Activated CD8-positive, alpha-beta memory T cell treated with anti-CD3 and anti-CD28 coated beads for 36 hours (primary cell): ENCODE data around the gene SLC9B2. TPM values are rescaled to one million over a fixed set of nuclear protein-coding genes. Genes with fewer than 3 reads are reported as not detected.

Experiments used
- CTCF ChIA-PET: fragments of 350-600 bp; sonication (Branson Sonifier 250); formaldehyde crosslinking; loops from one replicate; lab custom pipeline; 2021; ENCODE audit warnings: antibody characterized with exemption; lab: Charles Lee
- POLR2A ChIA-PET: fragments of 350-600 bp; sonication (Branson Sonifier 250); formaldehyde crosslinking; loops from one replicate; lab custom pipeline; 2021; ENCODE audit warnings: antibody characterized with exemption; lab: Charles Lee
- total RNA-seq, 2 experiments: library from RNA; stranded (reverse); gene quantifications; one replicate each; pipeline ENCODE4 v1.2.3, GENCODE V29; 2021

Gene SLC9B2
- total RNA-seq, 2 experiments from 2014 or later: 44.5 to 46.6 TPM

DNA sequence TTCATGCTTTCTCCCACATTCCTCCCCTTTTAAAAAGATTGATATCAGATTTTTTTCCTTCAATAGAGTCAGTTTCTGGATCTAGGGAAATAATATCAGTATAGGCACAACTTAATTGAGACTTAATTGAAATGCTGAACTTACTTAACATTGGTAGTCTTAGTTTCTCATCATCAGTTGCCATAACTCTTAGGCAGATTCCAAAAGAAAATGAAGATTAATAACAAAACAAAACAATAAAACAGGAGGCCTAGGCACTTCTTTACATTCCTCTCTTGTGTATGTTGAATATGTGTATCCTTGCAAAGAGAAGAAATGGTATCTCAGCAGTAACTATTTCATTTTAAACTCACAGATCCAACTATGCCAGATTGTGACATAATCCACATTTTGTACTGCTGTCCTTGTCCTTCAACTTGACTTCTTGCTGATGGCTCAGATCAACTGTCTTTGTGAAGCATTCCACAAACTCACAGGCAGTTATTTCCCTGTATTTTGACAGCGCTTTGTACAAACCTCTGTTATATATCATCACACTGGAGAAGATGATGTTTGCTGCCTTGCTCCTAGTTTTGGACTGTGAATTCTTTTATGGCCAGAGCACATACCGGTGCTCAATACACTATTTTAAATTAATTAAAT lies 9.1 kb upstream of the SLC9B2 start:
- ChIA-PET CTCF (no interaction called here), POLR2A (no interaction called here)

DNA sequence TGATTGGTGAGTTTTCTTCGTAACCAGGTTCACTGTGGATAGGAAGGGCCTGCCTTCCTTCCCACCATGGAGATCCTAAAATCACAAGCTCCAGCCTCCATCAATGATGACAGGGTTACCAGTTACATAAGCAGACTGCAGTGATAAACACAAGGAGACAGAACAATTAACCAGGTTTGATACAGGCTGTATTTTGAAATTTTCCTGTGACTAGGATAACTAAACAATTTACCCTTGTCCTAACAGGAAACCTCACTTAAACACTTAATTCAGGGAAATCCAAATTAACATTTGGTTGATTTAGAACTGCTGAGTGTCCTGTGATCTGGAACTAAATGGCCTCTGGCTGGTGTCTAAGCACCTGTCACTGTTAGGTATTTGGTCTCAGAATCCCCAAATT lies 3.1 kb upstream of the SLC9B2 start:
- CTCF ChIA-PET: interaction anchor here (0.9 to 1.7 kb wide), 2 partner anchors 12 to 15 kb away, joined by 3 to 4 read pairs; no protein-coding TSS in a partner anchor
- POLR2A ChIA-PET: no interaction called here

DNA sequence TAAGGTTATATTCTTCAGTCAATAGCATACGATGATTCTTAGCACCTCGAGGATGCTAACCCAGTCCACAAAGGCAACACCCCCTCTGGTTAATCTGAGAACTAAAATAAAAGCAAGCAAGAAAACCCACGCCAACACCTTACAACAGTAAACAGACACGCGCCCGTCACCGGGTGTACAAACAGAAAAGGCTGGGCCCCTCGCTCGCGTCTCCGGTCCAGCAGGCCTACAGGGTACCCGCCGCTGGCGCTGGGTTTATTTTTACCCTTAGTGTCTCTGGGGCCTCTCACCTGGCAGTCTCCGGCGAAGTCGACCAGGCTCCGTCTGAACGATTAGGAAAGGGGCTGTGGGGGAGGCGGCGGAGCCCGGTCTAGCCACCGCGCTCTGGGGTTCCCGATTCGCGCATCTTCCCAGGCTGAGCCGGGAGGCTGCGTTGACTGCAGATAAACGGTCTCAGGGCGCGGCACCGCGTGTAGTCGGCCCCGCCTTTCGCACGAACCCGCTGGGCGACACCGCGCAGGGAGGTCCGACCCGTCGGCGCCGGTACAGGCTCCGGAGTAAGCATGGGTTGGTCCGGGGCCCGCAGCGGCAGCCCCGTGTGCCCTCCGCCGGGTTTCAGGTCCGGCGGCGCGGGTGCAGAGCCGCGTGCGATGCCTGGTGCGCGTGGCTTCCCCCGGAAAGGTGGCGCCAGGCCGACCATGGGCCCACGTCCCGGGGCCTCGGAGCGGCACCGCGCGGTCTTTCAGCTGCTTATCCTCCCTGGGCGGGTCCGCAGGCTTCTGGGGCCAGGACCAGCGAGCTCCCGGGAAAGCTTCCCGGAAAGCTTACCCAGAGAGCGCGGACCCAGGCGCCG lies 441 bp downstream of the SLC9B2 start:
- ChIA-PET POLR2A (interaction anchor here (0.7 to 1.0 kb wide), 4 partner anchors 14 to 249 kb away, joined by 3 to 7 read pairs (median 4); partner anchors contain the start of gene UBE2D3), CTCF (interaction anchor here (1.3 to 1.4 kb wide), 2 partner anchors 24 to 30 kb away, joined by 3 to 5 read pairs; partner anchors contain the start of gene BDH2)

DNA sequence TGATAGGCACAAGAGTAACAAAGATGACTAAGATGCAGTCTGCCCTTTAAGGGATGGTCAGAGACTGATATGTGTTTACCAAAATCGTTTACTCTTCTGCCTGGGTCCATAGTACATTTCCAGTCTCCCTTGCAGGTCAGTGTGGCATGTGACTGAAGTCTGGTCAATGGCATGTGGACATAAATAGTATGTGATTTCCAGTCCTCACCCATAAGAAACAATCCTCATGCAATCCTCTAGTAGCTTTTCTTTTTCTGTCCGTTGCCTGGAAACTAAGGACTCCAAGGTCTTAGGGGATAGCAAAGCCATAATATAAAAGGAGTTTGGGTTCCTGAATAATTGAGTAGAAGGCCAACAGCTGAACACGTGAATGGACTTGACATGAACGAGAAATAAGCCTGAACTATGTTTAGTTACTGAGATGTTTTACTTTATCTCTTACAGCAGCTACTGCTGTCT lies 1.1 kb downstream of the SLC9B2 start:
- CTCF ChIA-PET: interaction anchor here (1.3 kb wide), 1 partner anchor 29 kb away, joined by 5 read pairs; no protein-coding TSS in a partner anchor

DNA sequence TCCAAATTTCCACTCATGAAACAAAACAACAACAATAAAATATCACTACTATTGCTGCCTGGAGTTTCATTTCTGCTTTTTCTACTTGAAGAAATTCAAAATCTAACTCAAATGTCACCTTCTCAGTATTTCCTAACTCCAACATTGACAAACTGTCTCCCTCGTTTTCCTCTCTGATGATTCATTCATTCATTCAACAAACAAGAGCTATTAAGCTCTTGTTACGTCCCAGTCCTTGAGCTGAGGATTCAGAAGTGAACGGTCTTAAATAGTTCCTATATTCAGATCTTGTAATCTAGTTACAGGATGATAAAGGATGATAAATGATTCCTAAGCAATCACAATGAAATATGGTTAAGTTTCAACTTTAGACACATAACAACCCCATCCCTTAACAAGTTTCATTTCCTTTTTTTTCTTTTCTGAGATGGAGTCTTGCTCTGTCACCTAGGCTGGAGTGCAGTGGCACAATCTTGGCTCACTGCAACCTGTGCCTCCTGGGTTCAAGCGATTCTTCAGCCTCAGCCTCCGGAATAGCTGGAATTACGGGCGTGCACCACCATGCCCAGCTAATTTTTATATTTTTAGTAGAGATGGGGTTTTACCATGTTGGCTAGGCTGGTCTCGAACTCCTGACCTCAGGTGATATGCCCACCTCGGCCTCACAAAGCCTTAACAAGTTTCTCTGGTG lies 1.7 kb downstream of the SLC9B2 start:
- ChIA-PET POLR2A (interaction anchor here (0.7 to 1.1 kb wide), 2 partner anchors 34 to 247 kb away, joined by 3 read pairs; no protein-coding TSS in a partner anchor), CTCF (interaction anchor here (1.3 kb wide), 1 partner anchor 28 kb away, joined by 5 read pairs; no protein-coding TSS in a partner anchor)

More for the DNA sequence above, 1.1 kb downstream of the SLC9B2 start:
- POLR2A ChIA-PET: interaction anchor here (0.7 kb wide), 1 partner anchor 34 kb away, joined by 3 read pairs; no protein-coding TSS in a partner anchor

DNA sequence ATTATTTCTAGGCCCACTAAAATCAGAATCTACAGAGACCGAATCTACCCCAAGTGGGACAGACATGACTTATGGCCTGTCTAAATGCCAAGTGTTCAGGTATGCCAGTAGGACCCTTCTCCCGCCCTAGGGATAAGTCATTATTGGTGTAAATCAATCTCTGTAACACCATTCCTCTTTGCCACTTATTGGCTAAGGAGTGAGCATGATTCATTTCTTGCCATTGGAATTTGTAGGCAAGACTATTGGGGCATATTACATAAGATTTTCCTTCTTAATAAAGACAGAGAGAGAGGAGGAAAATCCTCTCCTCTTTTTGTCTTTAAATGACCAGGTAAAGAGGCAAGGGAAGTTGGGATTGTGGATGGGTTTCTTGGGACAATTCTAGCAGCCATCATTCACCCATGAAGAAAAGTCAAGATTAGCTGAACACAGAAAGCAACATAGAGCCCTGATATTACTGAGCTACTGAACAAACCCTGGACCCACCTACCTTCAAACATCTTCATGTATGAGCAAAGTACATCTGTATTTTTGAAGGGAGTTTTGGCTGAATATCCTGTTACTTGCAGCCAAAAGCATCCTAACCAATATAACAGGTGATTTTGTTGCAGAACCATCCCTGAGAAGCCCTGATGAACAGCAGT lies 2.6 kb downstream of the SLC9B2 start:
- CTCF ChIA-PET: no interaction called here
- POLR2A ChIA-PET: interaction anchor here (1.1 kb wide), 1 partner anchor 246 kb away, joined by 3 read pairs; no protein-coding TSS in a partner anchor

DNA sequence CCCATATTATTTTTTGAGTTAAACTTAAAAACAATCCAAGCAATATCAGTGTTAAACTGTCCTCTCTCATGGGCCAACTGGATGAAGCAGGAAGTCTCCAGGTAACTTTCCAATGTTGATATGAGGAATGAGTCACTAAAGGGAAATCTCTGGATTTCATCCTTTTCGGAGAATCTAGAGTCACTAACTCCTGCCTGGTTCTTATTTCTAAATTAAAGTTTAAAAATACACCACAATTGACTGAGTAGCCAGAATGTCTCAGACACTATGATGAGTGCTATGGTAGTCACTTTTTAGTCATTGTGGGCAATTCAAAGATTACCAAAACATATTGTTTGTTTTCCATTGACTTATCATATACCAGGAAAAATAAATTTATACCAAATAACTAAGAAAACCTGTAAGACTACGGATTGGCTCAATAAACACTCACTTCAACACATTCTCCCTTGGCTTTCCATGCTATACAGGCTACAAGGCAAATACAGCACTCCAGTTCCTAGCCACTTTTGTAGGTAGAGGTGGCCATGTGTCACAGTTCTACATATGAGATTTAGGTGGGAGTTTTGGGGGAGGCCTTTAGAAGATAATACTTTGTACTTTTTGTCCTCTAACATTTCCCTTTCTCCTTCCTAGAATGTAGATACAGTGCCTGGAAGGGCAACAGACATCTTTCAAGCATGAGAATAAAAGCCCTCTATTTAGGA lies 8.6 kb downstream of the SLC9B2 start:
- POLR2A ChIA-PET: no interaction called here
- CTCF ChIA-PET: no interaction called here

DNA sequence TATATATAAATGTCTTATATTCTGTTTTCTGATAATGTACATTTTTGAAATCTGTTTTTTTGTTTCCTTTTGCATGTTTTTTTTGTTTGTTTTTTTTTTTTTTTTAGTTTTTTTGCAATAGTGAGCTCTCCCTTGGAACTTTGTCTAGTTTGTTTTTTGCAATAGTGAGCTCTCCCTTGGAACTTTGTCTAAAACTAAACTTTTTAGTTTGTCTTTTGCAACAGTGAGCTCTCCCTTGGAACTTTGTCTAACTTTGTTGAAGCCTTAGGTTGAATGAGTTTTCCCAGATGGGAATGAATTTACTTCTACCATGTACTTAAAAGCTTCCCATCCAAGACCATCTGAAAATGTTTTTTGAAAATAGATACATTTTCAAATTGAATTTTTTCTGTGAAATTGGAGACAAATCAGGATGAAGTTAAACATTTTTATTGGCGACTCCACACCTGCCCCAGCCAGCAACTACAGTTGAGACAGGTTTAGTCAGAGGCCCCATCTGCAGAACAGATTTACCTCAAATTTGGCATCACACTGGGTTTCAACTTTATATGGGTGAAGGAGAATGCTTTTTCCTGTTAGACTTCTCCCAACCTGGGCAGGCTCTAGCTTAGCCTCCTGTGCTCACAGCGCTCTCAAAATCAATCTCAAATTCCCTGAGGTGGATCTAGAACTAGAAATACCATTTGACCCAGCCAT lies 16.0 kb downstream of the SLC9B2 start:
- CTCF ChIA-PET: interaction anchor here (0.6 to 0.7 kb wide), 2 partner anchors 677 to 869 kb away, joined by 3 to 5 read pairs; no protein-coding TSS in a partner anchor
- POLR2A ChIA-PET: no interaction called here

DNA sequence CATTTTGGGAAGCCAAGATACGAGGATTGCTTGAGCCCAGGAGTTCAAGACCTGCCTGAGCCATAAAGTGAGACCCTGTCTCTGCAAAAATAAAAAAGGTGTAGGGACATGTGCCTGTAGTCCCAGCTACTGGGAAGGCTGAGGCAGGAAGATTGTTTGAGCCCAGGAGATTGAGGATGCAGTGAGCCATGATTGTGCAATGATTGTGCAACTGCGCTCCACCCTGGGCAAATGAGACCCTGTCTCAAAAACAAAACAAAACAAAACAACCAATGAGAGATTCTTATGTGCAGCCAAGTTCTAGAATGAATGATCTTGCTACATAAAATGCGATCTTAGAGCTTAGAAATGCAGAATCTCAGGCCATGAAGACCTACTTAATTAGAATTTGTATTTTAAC lies 22.5 kb downstream of the SLC9B2 start:
- CTCF ChIA-PET: interaction anchor here (1.0 kb wide), 1 partner anchor 38 kb away, joined by 4 read pairs; no protein-coding TSS in a partner anchor

DNA sequence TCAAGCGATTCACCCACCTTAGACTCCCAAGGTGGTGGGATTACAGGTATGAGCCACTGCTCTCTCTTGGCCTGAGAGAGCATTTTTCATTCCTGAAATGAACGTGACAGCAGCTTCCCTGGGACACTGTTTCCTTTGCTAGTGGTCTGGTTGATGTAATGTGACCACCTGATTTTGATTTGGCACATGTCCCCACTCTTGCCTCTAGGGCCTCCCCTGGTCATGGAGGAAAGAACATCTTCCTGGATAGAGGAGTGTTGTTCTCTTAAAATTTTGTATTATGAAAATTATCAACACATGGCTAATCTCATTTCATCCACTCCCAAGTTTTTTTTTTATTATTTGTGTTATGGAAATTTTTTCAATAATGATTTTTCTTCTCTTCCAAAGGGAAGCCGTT lies 23.8 kb downstream of the SLC9B2 start:
- CTCF ChIA-PET: interaction anchor here (0.8 to 1.0 kb wide), 2 partner anchors 39 kb away, joined by 3 to 4 read pairs; no protein-coding TSS in a partner anchor
- POLR2A ChIA-PET: no interaction called here

More for the DNA sequence above, 22.5 kb downstream of the SLC9B2 start:
- POLR2A ChIA-PET: no interaction called here

DNA sequence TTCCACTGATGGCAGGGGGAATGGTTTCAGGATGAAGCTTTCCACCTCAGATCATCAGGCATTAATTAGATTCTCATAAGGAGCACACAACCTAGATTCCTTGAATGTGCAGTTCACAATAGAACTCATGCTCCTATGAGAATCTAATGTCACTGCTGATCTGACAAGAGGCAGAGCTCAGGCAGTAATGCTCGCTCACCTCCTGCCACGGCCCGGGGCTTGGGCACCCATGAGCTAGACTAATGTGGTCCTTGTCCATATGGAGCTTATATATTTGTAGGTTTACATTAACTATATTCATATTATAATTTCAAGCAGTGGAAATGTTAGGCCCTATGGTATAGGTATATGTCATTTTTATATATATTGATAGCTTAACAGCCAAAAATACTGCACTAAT lies 24.4 kb downstream of the SLC9B2 start:
- ChIA-PET POLR2A (interaction anchor here (0.7 kb wide), 1 partner anchor 225 kb away, joined by 3 read pairs; the partner anchor contains the start of gene UBE2D3), CTCF (interaction anchor here (0.8 kb wide), 1 partner anchor 39 kb away, joined by 3 read pairs; no protein-coding TSS in a partner anchor)

DNA sequence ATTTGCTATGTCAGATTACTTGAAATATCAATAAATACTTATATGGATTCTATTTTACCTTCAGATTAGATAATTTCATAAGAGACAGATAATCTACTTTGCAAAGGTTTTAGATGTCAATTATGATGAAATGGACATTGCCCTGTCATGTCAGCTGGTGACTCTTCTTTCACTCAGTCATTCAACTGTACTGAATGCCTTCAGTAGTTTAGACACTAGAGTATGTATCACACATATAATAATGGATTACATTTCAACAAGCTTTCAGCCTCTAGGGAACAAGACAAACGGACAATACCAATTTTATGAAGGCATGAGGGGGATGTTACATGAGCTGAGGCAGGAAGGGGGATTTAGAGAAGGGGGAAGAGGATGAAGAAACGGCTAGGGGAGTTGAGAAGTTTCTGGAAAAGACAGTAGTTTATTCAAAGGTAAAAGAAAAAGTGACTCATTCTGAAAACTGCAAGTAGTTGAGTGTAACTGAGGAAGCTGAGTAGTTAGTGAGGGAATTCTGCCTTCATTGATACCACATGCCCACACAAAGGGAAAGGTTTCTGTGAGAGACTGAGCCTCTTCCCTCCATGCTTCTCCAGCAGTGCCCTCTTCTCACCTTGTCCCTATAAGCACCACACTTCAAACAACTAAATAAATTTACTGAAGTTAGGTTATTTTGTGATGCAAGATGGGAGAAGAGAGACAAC lies 25.7 kb downstream of the SLC9B2 start:
- CTCF ChIA-PET: no interaction called here
- POLR2A ChIA-PET: no interaction called here

DNA sequence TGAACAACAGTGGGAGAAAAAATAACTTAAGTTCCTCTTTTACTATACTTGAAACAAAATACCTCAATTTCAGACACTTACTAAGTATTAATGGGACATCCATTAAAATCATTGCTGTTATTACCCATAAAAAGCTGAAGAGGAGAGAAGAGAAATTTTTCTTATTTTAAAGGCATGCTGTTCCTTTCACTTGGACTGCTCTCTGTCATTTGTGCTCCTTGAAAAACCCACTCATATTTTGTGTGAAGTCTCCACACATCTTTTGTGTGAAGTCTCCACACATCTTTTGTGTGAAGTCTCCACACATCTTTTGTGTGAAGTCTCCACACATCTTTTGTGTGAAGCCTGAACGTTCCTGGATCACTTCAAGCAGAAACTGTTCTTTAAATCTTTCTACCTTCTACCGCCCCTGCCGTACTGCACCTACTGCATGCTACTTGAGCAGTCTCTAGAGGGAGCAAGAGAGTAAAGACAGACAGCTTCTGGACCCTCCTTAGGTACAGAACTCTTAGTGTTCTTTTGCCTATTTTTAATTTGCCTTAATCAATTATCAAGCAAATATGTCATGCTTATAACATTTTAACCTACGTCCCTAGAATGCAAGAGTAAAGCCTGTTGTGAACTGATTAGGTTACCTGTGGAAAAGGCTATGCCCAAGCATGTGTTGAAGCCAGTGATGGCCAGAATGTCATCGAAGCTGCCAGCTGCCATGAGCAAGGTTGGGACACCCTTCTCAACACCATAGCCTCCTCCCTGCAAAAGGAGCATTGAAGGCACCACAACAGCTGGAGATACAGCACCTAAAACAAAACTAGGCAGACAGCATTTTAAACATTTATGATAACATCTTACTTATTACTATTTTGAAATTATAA lies 29.9 kb downstream of the SLC9B2 start:
- CTCF ChIA-PET: interaction anchor here (0.6 to 1.9 kb wide), 5 partner anchors 9 to 437 kb away, joined by 3 to 5 read pairs (median 3); no protein-coding TSS in a partner anchor
- POLR2A ChIA-PET: interaction anchor here (0.7 kb wide), 1 partner anchor 45 kb away, joined by 4 read pairs; no protein-coding TSS in a partner anchor

DNA sequence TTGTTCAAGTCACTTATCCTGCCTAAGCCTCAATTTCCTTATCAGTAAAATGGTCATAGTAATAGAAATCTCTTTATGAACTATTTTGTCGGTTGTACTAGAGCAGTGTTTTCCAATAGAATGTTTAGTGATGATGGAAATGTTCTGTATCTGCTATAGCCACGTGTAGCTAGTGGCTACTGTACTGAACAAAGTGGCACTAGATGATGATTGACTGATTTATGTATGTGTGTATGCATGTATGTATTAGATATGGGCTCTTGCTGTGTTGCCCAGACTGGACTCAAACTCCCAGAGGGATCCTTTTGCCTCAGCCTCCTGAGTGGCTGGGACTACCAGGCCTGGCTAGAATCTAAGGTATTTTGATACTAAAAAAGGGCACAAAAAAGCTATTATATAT lies 32.4 kb downstream of the SLC9B2 start:
- ChIA-PET CTCF (interaction anchor here (1.1 kb wide), 1 partner anchor 613 kb away, joined by 5 read pairs; no protein-coding TSS in a partner anchor), POLR2A (no interaction called here)

DNA sequence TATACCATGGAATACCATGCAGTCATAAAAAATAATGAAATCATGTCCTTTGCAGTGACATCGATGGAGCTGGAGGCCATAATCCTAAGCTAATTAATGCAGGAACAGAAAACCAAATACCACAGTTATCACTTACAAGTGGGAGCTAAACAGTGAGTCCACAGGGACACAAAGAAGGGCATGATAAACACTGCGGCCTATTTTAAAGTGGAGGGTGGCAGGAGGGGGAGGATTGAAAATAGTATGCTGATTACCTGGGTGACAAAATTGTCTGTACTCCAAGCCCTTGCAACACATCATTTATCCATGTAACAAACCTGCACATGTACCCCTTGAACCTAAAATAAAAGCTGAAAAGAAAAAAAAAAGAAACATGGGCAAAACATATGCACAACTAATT lies 40.4 kb downstream of the SLC9B2 start:
- ChIA-PET POLR2A (no interaction called here), CTCF (interaction anchor here (0.6 kb wide), 1 partner anchor 544 kb away, joined by 3 read pairs; no protein-coding TSS in a partner anchor)
